Stimulated activated CD4-positive, alpha-beta T cell treated with anti-CD3 and anti-CD28 coated beads, TNF-alpha, amount 100 ng/mL, for 1 hour (primary cell): ENCODE measurements around the gene PER1.
A peak's percentile ranks its signal among the peaks of the same experiment; 100 is the strongest.

ENCODE experiments used
- DNase-seq, 3 donors: peaks; one replicate each; pipeline ENCODE4 v3.0.0-alpha.2; 2020; ENCODE audit warnings: low read depth in 3 of 3, low spot score in 1 of 3

The PER1 gene

GRCh38 chr17:8153525-8153956 lies 1.3 kb upstream of the PER1 start:
- DNase-seq = peak in 1 of 3 donors; percentile 33

- DNase-seq = no peak
These were observed 837 bp upstream of the PER1 start for GRCh38 chr17:8153031-8153451.

GRCh38 chr17:8151641-8152111 lies 528 bp downstream of the PER1 start:
- DNase-seq = no peak

GRCh38 chr17:8151120-8151640 lies 1.0 kb downstream of the PER1 start:
- DNase-seq = peak; percentile 57 to 83 (median 75)

GRCh38 chr17:8150194-8151119 lies 1.7 kb downstream of the PER1 start:
- no peak for DNase-seq

- DNase-seq = no peak
These were observed 2.6 kb downstream of the PER1 start for GRCh38 chr17:8149419-8150193.

GRCh38 chr17:8148560-8148959 lies 3.6 kb downstream of the PER1 start:
- DNase-seq = no peak

GRCh38 chr17:8147805-8148404 lies 4.3 kb downstream of the PER1 start:
- no peak for DNase-seq

GRCh38 chr17:8147141-8147804 lies 4.9 kb downstream of the PER1 start:
- DNase-seq = no peak

GRCh38 chr17:8146381-8147140 lies 5.6 kb downstream of the PER1 start:
- DNase-seq = no peak

- no peak for DNase-seq
These were observed 6.4 kb downstream of the PER1 start for GRCh38 chr17:8145811-8146210.

- no peak for DNase-seq
These were observed 7.6 kb downstream of the PER1 start for GRCh38 chr17:8144401-8145231.

GRCh38 chr17:8143581-8144400 lies 8.4 kb downstream of the PER1 start:
- no peak for DNase-seq

GRCh38 chr17:8142887-8143580 lies 9.2 kb downstream of the PER1 start:
- DNase-seq = no peak

- DNase-seq = no peak
These were observed 9.9 kb downstream of the PER1 start for GRCh38 chr17:8142158-8142886.

GRCh38 chr17:8141741-8142140 lies 10.5 kb downstream of the PER1 start:
- DNase-seq = no peak

- no peak for DNase-seq
These were observed 11.2 kb downstream of the PER1 start for GRCh38 chr17:8141045-8141444.
